HG03280 (cell line): ENCODE results near the gene ALPL.
"Not testable (repeated sequence)": the region's sequence is repeated elsewhere in the genome, so short reads cannot be mapped to it uniquely, and the experiment has no call there.

Experiments
- ATAC-seq: cut with Tn5 transposase; IDR thresholded peaks from one replicate; pipeline ENCODE4 v1.9.1; 2021; ENCODE audit warnings: mild to moderate bottlenecking, moderate library complexity; ENCODE audit not compliant: unreplicated experiment

The ALPL gene

GRCh38 chr1:21507511-21508270 is 1.5 kb upstream of the ALPL start:
- ATAC-seq, result no peak

GRCh38 chr1:21508580-21509350 is 458 bp upstream of the ALPL start:
- ATAC-seq, result no peak

- no peak for ATAC-seq
These were observed 880 bp downstream of the ALPL start for GRCh38 chr1:21510113-21510493.

- ATAC-seq, result no peak
These were observed 1.8 kb downstream of the ALPL start for GRCh38 chr1:21510885-21511578.

GRCh38 chr1:21511579-21512522 is 2.6 kb downstream of the ALPL start:
- no peak for ATAC-seq

- ATAC-seq, result no peak
These were observed 5.0 kb downstream of the ALPL start for GRCh38 chr1:21514245-21514644.

GRCh38 chr1:21517161-21517589 is 8.0 kb downstream of the ALPL start:
- no peak for ATAC-seq

- ATAC-seq, result no peak
These were observed 8.6 kb downstream of the ALPL start for GRCh38 chr1:21517660-21518480.

- no peak for ATAC-seq
These were observed 9.7 kb downstream of the ALPL start for GRCh38 chr1:21518774-21519455.

- ATAC-seq, result not testable (repeated sequence)
These were observed 10.4 kb downstream of the ALPL start for GRCh38 chr1:21519486-21520070.

- no peak for ATAC-seq
These were observed 11.9 kb downstream of the ALPL start for GRCh38 chr1:21520899-21521716.

- no peak for ATAC-seq
These were observed 12.5 kb downstream of the ALPL start for GRCh38 chr1:21521717-21522060.

- no peak for ATAC-seq
These were observed 13.4 kb downstream of the ALPL start for GRCh38 chr1:21522525-21523038.

- ATAC-seq, result no peak
These were observed 14.1 kb downstream of the ALPL start for GRCh38 chr1:21523297-21523813.

GRCh38 chr1:21524220-21524619 is 15.0 kb downstream of the ALPL start:
- ATAC-seq, result no peak

- no peak for ATAC-seq
These were observed 15.6 kb downstream of the ALPL start for GRCh38 chr1:21524686-21525339.

- no peak for ATAC-seq
These were observed 16.1 kb downstream of the ALPL start for GRCh38 chr1:21525340-21525717.
